ENCODE data around the gene GCH1.

DNA sequence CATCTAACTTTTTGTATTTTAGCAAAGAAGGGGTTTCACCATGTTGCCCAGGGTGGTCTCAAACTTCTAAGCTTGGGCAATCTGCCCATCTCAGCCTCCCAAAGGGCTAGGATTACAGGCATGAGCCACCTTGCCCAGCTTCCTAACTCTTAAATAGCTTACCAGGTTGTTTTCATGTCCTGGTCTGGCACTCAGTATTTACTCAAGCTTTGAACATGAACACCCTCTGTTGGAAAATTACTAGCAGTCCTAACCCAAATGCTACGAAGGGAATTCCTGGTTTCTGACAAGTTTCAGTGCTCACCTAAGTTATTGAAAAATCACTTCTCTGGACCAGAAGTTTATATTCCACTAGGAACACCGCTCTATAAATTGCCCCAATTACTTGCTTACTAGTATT, 32.5 kb upstream of the GCH1 start:
- TF ChIP-seq POLR2A (IDR thresholded peaks at IDR 0.05; ENCODE audit: low read depth, low read length) (no peak), TAF1 (IDR thresholded peaks at IDR 0.05; ENCODE audit: low read depth, low read length) (no peak), SPI1 (IDR thresholded peaks at IDR 0.05; ENCODE audit: low read depth, low read length) (no peak), POLR2AphosphoS5 (IDR thresholded peaks at IDR 0.05; ENCODE audit: low read depth, low read length) (no peak), POU2F2 (IDR thresholded peaks at IDR 0.05; ENCODE audit: low read depth, low read length) (no peak)

Measured in GM12891 (cell line).